ENCODE results near the gene DRD2.

Gene DRD2

DNA sequence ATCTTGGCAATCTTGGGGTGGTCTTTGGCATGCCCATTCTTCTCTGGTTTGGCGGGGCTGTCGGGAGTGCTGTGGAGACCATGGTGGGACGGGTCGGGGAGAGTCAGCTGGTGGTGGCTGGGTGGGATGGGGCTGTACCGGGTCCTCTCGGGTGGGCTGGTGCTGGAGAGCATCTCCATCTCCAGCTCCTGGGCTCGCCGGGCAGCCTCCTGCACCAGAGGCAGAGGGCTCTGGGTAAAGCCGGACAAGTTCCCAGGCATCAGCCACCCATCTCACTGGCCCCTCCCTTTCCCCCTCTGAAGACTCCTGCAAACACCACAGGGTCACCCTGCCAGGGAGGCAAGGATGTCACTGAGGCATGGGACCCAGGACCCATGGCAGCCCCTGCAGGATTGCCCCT, 62.5 kb downstream of the DRD2 start:
- no peaks in the 10 kb centered on the region for H3F3A ChIP-seq (ENCODE audit: insufficient read depth)
- no peak overlapping the region for H3K9ac ChIP-seq (ENCODE audit: low read length)
- H3K79me2 ChIP-seq (ENCODE audit: insufficient read depth, low read length) = no peaks in the 10 kb centered on the region
- no peaks in the 10 kb centered on the region for H3K27me3 ChIP-seq (ENCODE audit: low read length)
- no peak overlapping the region for H3K27ac ChIP-seq (ENCODE audit: low read depth, low read length)
- H3K4me2 ChIP-seq (ENCODE audit: low read depth, low read length, poor library complexity, severe bottlenecking) = no peak overlapping the region
- H3K4me3 ChIP-seq (ENCODE audit: insufficient read depth, low read length, poor library complexity, severe bottlenecking) = no peak overlapping the region
- no peaks in the 10 kb centered on the region for H3K36me3 ChIP-seq (ENCODE audit: low read length)
- no peaks in the 10 kb centered on the region for H3K9me3 ChIP-seq (ENCODE audit: insufficient read depth, low read length)
- no peaks in the 10 kb centered on the region for H3K9me2 ChIP-seq (replicated peaks; ENCODE audit: insufficient read depth, low read length)
- H2AFZ ChIP-seq (ENCODE audit: low read depth, low read length, severe bottlenecking) = no peak overlapping the region
- no peak for TF ChIP-seq EZH2phosphoT487 (conservative IDR thresholded peaks at IDR 0.05; ENCODE audit: low read length)
- no peak for TF ChIP-seq CTCF (IDR thresholded peaks at IDR 0.05; ENCODE audit: insufficient read depth, low read length, poor library complexity, severe bottlenecking)
- no peaks in the 10 kb centered on the region for H4K20me1 ChIP-seq (ENCODE audit: low read depth, low read length)

- Histone ChIP-seq H3K27me3 (ENCODE audit: low read length) (no peaks in the 10 kb centered on the region), H3K9me3 (ENCODE audit: insufficient read depth, low read length) (no peaks in the 10 kb centered on the region), H2AFZ (ENCODE audit: low read depth, low read length, severe bottlenecking) (no peak overlapping the region), H3K9me2 (replicated peaks; ENCODE audit: insufficient read depth, low read length) (no peaks in the 10 kb centered on the region), H3K27ac (ENCODE audit: low read depth, low read length) (no peak overlapping the region), H4K20me1 (ENCODE audit: low read depth, low read length) (no peaks in the 10 kb centered on the region), H3K79me2 (ENCODE audit: insufficient read depth, low read length) (no peaks in the 10 kb centered on the region), H3K4me3 (ENCODE audit: insufficient read depth, low read length, poor library complexity, severe bottlenecking) (no peak overlapping the region), H3K9ac (ENCODE audit: low read length) (no peak overlapping the region), H3K36me3 (ENCODE audit: low read length) (no peaks in the 10 kb centered on the region), H3K4me2 (ENCODE audit: low read depth, low read length, poor library complexity, severe bottlenecking) (no peak overlapping the region), H3F3A (ENCODE audit: insufficient read depth) (no peaks in the 10 kb centered on the region)
- no peak for TF ChIP-seq CTCF (IDR thresholded peaks at IDR 0.05; ENCODE audit: insufficient read depth, low read length, poor library complexity, severe bottlenecking)
- TF ChIP-seq EZH2phosphoT487 (conservative IDR thresholded peaks at IDR 0.05; ENCODE audit: low read length) = no peak
These were observed 63.7 kb downstream of the DRD2 start for GRCh38 chr11:113411536-113411935.

DNA sequence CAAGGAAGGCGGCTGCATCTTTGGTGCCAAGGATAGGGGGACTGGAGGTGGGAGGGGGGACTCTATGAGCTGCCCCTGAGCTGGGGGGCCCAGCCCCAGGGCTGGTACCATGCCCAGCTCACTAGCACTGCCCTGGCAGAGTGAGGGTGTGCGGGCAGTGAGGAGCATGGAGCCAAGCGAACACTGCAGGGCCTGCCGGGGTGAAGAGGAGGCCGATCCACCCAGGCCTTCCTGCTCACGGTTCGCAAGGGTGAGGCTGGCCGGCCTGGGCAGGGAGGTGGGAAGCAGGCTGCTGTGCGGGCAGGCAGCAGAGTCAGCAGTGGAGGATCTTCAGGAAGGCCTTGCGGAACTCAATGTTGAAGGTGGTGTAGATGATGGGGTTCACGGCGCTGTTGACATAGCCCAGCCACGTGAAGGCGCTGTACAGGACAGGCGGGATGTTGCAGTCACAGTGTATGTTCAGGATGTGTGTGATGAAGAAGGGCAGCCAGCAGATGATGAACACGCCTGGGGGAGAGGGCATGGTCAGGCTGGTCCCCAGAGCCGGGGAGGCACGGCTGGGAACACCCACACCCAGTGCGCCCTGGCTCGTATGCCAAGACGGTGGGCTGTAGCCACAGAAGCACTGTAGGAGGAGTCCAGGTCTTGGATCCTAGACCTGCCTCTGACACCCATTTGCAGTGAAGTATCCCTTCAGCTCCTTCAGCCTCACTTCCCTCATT, 64.6 kb downstream of the DRD2 start:
- H3K9ac ChIP-seq (ENCODE audit: low read length) = no peak overlapping the region
- H3K9me3 ChIP-seq (ENCODE audit: insufficient read depth, low read length) = no peaks in the 10 kb centered on the region
- no peaks in the 10 kb centered on the region for H3K9me2 ChIP-seq (replicated peaks; ENCODE audit: insufficient read depth, low read length)
- H3K36me3 ChIP-seq (ENCODE audit: low read length) = no peaks in the 10 kb centered on the region
- H3F3A ChIP-seq (ENCODE audit: insufficient read depth) = no peaks in the 10 kb centered on the region
- no peak overlapping the region for H3K4me3 ChIP-seq (ENCODE audit: insufficient read depth, low read length, poor library complexity, severe bottlenecking)
- H3K79me2 ChIP-seq (ENCODE audit: insufficient read depth, low read length) = no peaks in the 10 kb centered on the region
- no peaks in the 10 kb centered on the region for H4K20me1 ChIP-seq (ENCODE audit: low read depth, low read length)
- H2AFZ ChIP-seq (ENCODE audit: low read depth, low read length, severe bottlenecking) = no peak overlapping the region
- no peaks in the 10 kb centered on the region for H3K27me3 ChIP-seq (ENCODE audit: low read length)
- TF ChIP-seq EZH2phosphoT487 (conservative IDR thresholded peaks at IDR 0.05; ENCODE audit: low read length) (no peak), CTCF (IDR thresholded peaks at IDR 0.05; ENCODE audit: insufficient read depth, low read length, poor library complexity, severe bottlenecking) (no peak)
- H3K27ac ChIP-seq (ENCODE audit: low read depth, low read length) = no peak overlapping the region
- no peak overlapping the region for H3K4me2 ChIP-seq (ENCODE audit: low read depth, low read length, poor library complexity, severe bottlenecking)
